ENCODE data around the gene INSR.

INSR gene

DNA sequence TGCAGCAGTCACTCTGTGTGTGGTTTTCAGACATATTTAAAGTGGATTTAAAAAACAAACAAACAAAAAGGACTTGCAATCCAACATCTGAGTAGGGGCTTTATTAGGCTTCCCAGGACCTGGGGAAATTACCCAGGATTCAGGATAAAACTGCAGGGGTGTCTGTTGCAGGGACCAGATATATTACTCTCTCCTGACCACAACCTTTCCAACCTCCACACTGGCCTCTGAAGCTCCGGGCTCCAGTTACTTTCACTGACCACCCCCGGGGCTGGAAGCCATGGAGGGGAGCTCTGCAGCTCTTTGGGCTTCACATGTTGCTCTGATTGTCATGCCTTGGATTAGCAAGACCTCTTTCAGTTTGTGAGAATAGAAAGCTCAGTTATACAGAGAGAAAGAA is 75.2 kb downstream of the INSR start:
- in situ Hi-C loops (cut with HindIII; ENCODE audit: low sequenced_read_pairs), result no loop called here
- no peak for DNase-seq (ENCODE audit: low read depth, low spot score)
- no peak overlapping the region for H3K4me3 ChIP-seq (ENCODE audit: low read depth, low read length)
- TF ChIP-seq, protein P1, sequence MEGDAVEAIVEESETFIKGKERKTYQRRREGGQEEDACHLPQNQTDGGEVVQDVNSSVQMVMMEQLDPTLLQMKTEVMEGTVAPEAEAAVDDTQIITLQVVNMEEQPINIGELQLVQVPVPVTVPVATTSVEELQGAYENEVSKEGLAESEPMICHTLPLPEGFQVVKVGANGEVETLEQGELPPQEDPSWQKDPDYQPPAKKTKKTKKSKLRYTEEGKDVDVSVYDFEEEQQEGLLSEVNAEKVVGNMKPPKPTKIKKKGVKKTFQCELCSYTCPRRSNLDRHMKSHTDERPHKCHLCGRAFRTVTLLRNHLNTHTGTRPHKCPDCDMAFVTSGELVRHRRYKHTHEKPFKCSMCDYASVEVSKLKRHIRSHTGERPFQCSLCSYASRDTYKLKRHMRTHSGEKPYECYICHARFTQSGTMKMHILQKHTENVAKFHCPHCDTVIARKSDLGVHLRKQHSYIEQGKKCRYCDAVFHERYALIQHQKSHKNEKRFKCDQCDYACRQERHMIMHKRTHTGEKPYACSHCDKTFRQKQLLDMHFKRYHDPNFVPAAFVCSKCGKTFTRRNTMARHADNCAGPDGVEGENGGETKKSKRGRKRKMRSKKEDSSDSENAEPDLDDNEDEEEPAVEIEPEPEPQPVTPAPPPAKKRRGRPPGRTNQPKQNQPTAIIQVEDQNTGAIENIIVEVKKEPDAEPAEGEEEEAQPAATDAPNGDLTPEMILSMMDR (IDR thresholded peaks at IDR 0.05; ENCODE audit: low read depth, low read length), result no peak

DNA sequence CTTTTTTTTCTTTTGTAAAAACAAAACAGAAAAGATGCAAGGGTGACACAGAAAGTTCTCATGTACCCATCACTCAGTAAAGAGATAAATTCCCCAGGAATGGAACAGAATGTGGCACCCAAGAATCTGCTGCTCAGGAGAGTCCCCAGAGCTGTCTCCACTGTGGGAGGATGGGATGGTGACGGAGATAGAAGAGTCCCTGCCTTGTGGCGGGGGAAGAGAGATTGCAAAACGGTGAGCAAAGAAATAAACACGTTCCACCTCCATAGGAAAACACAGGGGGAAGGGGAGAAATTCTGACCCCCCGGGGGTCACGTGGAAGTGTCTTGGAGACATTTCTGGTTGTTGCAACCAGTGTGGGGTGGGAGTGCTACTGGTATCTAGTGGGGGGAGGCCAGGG is 76.4 kb downstream of the INSR start:
- no peak overlapping the region for H3K4me3 ChIP-seq (ENCODE audit: low read depth, low read length)
- DNase-seq (ENCODE audit: low read depth, low spot score), result no peak
- TF ChIP-seq, protein P1 (IDR thresholded peaks at IDR 0.05; ENCODE audit: low read depth, low read length), result no peak
- in situ Hi-C loops (cut with HindIII; ENCODE audit: low sequenced_read_pairs), result no loop called here

DNA sequence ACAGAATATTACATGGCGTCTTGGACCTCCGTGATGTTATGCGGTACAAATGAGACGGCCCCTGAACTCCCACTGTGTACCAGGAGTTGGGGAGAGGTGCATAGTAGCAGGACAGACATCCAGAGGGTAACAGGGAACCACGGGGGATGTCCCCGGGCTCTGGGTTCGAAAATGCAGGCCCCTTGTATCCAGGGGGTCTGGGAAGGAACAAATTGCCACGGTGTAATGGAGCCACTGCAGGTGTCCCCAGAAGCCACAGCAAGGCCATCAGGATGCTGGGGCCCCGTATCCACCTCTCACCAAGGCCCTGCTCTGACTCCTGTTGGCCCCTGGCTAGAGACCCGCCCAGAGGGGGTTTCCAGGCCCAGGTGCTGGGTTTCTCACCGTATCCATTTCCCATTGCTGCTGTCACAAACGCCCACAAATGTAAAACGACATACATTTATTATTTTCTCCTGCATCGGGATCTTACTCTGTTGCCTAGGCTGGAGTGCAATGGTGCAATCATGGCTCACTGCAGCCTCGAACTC is 77.8 kb downstream of the INSR start:
- no peak for DNase-seq (ENCODE audit: low read depth, low spot score)
- in situ Hi-C loops (cut with HindIII; ENCODE audit: low sequenced_read_pairs), result no loop called here
- TF ChIP-seq, protein P1 (IDR thresholded peaks at IDR 0.05; ENCODE audit: low read depth, low read length), result no peak

DNA sequence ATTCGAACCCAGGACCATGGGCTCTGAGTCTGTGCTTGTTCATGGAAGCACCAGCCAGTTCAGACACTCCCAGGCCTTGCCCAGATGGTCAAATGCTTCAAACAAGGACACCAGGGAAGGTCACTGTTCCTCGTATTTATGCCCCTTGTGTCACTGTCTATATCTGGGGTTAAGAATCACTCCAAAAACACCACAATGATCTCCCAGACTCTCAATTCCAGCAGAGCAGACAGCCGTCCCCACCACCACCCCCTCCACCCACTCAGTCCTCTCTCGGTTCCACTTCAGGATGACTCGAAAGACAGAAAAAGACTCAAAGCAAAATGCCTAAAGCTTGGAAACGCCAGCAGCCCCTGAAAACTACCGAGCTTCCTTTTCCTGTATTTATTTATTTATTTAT is 79.0 kb downstream of the INSR start:
- in situ Hi-C loops (cut with HindIII; ENCODE audit: low sequenced_read_pairs), result no loop called here
- no peak for DNase-seq (ENCODE audit: low read depth, low spot score)
- TF ChIP-seq, protein P1 (IDR thresholded peaks at IDR 0.05; ENCODE audit: low read depth, low read length), result no peak
- H3K4me3 ChIP-seq (ENCODE audit: low read depth, low read length), result no peak overlapping the region

More for the DNA sequence above, 77.8 kb downstream of the INSR start:
- no peak overlapping the region for H3K4me3 ChIP-seq (ENCODE audit: low read depth, low read length)

DNA sequence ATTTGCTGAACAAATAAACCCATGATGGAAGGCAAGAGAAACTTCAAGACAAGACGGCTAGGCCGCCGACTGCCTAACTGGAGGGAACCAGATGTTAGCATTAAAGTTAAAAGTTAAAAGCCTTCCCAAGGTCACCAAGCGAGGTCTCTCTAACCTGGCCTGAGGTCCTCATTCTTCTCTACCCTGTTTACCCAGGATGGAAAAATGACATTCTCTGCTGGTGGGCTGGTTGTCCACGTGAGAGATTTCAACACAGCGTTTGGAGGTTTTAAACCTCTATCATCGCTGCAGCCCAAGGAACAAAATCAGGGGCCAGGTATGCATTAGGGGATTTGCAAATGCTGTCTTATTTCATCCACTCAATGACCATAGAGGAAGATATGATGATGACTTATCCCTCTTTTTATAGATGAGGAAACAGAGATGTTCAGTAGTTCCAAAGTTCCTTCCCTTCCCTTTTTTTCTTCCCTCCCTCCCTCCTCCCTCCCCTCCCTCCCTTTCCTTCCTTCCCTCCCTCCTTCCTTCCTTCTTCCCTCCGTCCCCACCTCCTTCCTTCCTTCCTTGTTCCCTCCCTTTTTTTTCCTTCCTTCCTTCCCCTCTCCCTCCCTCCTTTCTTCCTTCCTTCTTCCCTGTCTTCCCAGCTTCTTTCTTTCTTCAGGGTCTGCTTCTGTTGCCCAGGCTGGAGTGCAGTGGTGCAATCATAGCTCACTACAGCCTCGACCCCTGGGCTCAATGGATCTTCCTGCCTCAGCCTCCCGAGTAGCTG is 79.7 kb downstream of the INSR start:
- no peak for DNase-seq (ENCODE audit: low read depth, low spot score)
- TF ChIP-seq, protein P1 (IDR thresholded peaks at IDR 0.05; ENCODE audit: low read depth, low read length), result no peak
- in situ Hi-C loops (cut with HindIII; ENCODE audit: low sequenced_read_pairs), result no loop called here
- H3K4me3 ChIP-seq (ENCODE audit: low read depth, low read length), result no peak overlapping the region

DNA sequence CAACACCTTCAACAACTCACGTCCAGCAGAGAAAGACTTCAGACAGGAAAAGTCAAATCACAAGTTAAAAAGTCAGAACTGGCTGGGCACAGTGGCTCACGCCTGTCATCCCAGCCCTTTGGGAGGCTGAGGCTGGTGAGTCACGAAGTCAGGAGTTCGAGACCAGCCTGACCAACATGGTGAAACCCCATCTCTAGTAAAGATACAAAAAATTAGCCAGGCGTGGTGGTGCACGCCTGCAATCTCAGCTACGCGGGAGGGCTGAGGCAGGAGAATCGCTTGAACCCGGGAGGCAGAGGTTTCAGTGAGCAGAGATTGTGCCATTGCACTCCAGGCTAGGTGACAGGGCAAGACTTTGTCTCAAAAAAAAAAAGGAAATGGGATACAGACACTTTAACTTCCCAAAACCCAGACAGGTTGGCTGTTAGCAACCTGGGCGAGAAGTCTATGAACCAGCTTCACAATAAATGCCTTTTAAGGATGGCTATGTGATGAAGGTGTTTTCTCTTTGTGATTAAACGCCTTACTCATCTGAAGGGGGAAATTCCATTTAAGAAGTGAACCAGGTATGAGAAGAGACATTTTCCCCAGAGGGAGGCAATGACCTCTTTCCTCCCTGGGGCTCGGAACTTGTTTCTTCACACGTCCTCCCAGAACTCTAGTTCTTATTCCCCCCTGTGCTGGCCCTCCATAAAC is 80.4 kb downstream of the INSR start:
- TF ChIP-seq, protein P1 (IDR thresholded peaks at IDR 0.05; ENCODE audit: low read depth, low read length), result no peak
- H3K4me3 ChIP-seq (ENCODE audit: low read depth, low read length), result no peak overlapping the region
- DNase-seq (ENCODE audit: low read depth, low spot score), result no peak
- in situ Hi-C loops (cut with HindIII; ENCODE audit: low sequenced_read_pairs), result no loop called here
